RCC 7860 (cell line): ENCODE measurements around the gene NDUFS4.
"Not testable (repeated sequence)": the region's sequence is repeated elsewhere in the genome, so short reads cannot be mapped to it uniquely, and the experiment has no call there.

Experiments used
- DNase-seq: peaks from one replicate; pipeline ENCODE4 v3.0.0-alpha.2; 2015; ENCODE audit warnings: low spot score
- FAIRE-seq: peaks from 2 replicates; lab custom pipeline; 2012; peaks lifted over from hg19 to GRCh38; lab: Jason Lieb, UNC

The NDUFS4 gene

DNA sequence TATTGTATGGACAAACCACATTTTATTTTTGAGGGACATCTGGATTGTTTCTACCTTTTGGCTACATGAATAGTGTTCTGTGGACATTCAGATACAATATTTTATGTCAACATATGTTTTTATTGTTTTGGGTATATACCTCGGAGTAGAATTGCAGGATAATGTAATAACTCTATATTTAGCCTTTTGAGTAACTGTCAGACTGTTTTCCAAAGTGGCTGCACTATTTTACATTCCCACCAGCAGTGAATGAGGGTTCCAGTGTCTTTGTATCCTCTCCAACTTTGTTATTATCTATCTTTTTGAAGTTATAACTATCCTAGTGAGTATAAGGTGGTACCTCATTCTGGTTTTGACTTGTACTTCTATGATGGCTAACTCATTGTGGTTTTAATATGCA, 11.0 kb downstream of the NDUFS4 start:
- FAIRE-seq, result no peak
- no peak for DNase-seq

DNA sequence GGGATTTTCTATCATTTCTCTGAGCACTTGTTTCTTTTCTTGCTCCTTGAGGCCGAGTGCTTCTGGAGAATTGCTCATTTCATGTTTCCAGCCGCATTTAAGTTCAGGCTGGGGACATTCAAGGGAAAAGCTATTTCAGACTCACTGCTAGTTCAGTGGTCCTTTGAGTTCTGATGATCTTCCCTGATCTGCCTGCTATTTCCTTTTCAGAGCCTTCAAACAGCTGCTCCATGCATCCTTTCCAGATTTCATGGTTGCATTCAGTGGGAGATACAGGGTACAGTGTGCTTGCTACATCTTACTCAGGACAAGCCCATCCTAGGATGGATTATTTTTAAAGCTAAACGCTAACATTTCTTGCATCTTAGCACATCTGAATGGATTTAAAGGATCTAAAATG, 14.7 kb downstream of the NDUFS4 start:
- FAIRE-seq (no peak), DNase-seq (no peak)

DNA sequence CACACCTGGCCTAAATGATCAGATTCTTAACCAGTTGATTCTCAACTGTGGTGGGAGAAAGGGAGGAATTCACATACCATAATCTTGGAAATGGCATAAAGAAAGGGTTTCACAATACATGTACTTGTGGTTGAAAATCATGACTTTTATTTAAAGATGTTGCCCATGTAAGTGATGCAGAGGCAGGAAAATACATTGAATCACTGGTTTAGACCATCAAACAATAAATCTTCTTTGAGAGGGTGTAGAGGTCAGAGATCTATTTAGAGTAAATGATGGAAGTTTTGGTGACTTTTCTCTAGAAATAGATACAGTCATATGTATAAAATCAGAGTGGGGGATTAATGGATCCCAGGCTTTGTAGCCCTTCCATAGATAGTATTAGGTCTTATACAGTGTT, 15.4 kb downstream of the NDUFS4 start:
- no peak for FAIRE-seq

DNA sequence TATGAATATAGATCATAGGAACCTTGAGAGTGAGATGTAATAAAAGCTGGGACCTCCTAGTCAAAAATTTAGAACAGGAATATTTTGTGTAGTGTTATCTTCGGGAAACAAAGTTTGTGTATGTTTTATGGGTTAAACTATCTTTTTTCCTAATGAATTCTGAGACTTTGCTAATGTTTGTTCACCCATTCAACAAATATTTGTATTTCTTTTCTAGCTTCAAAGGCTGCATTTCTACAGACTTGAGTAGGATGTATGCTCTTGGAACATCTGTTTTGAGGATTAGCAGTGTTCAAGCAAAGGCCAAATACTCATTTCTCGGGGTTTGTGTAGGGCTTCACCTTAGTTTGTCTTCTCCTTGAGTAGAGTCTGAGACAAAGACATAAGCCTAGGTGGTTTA, 16.2 kb downstream of the NDUFS4 start:
- no peak for FAIRE-seq
- no peak for DNase-seq

More for the DNA sequence above, 15.4 kb downstream of the NDUFS4 start:
- DNase-seq, result no peak

DNA sequence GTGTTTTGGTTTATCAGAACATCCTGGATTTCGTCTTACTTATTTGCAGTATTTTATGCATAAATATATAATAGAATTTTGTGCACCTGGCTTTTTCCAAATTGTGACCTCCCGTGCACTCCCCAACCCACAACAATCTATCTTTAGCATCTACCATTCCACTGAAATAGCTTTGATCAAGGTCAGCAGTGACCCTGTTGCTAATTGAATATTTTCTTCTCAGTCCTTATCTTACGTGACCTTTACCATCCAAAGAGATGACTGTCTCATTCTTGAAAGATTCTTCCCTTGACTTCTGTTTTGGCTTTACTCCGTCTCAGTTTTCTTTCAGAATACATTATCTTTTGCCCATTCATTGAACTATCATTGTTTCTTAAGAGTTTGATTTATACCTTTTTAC, 18.4 kb downstream of the NDUFS4 start:
- FAIRE-seq, result no peak

DNA sequence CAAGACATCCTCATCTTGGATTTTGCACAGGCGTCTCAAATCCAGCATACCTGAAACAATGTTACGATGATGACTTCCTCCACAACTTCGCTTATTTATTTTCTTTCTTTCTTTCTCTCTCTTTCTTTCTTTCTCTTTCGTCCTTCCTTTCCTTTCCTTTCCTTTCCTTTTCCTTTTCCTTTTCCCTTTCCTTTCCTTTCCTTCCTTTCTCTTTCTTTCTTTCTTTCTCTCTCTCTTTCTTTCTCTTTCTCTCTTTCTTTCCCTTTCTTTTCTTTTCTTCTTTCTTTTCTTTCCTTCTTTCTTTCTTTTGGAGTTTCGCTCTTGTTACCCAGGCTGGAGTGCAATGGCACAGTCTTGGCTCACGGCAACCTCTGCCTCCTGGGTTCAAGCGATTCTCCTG, 20.1 kb downstream of the NDUFS4 start:
- DNase-seq (no peak), FAIRE-seq (no peak)

More for the DNA sequence above, 18.4 kb downstream of the NDUFS4 start:
- DNase-seq, result no peak

DNA sequence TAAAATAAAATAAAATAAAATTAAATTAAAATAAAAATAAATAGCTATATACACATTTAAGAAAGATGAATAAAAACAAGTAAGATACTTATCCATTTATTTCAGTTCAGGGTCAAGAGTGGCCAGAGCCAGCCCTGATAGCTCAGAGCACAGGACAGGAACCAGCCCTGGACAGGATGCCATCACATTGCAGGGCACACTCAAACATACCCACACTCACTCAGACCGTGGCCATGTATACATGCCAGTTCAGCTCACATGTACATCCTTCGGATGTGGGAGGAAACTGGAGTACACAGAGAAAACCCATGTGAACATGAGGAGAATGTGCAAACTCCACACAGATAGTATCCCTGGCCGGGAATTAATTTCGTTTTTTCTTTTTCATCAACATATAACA, 21.8 kb downstream of the NDUFS4 start:
- DNase-seq (no peak), FAIRE-seq (no peak)

DNA sequence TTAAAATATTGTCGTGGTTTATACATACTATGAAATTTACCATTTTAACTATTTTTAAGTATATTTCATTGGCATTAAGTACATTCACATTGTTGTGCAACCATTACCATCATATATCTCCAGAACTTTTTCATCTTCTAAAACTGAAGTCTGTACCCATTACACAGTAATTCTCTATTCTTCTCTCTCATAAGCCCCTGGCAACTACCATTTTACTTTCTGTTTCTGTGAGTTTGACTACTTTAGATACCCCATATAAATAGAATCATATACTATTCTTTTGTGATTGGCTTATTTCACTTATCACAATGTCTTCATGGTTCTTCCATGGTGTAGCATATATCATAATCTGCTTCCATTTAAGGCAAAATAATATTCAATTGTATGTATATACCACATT, 30.3 kb downstream of the NDUFS4 start:
- DNase-seq, result no peak
- no peak for FAIRE-seq

DNA sequence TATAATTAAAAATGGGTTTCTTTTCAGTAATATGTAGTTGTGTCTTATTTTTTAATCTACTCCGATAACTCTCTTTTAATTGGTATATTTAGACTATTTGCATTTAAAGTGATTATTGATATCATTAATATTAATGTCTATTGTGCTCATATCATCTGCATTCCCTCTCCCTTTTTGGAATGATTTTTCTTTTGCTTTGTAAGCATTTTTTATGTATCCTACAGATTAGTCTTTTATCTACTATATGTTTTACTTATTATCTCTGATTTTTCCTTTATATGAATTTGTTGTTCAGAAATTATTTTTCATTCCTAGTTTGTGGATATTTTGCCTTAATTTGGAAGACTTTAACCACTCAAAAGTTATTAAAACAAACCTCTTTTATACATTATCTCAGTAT, 34.0 kb downstream of the NDUFS4 start:
- no peak for DNase-seq
- FAIRE-seq, result no peak

DNA sequence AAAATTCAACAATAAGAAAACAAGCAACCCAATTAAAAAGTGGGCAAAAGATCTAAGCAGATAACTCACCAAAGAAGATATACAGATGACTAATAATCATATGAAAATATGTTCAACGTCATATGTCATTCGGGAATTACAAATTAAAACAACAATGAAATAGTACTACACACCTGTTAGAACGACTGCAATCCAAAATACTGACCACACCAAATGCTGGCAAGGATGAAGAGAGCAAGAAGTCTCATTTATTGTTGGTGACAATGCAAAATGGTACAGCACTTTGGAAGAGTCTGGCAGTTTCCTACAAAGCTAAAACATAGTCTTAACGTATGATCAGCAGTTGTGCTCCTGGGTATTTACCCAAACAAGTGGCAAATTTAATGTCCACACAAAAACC, 37.5 kb downstream of the NDUFS4 start:
- DNase-seq, result no peak
- no peak for FAIRE-seq

DNA sequence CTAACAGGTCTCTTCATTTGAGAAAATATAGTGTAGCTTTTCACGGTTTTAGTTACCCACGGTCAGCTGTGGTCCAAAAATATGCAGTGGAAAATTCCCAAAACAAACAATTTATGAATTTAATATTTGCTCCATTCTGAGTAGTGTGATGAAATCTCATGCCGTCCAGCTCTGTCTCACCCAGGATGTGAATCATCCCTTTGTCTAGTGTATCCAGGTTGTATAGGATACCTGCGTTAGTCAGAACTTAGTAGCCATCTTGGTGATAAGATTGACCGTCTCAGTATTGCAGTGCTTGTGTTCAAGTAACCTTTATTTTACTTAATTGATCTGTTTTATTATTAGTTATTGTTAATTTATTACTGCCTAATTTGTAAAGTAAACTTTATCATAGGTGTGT, 41.1 kb downstream of the NDUFS4 start:
- DNase-seq (no peak), FAIRE-seq (no peak)

DNA sequence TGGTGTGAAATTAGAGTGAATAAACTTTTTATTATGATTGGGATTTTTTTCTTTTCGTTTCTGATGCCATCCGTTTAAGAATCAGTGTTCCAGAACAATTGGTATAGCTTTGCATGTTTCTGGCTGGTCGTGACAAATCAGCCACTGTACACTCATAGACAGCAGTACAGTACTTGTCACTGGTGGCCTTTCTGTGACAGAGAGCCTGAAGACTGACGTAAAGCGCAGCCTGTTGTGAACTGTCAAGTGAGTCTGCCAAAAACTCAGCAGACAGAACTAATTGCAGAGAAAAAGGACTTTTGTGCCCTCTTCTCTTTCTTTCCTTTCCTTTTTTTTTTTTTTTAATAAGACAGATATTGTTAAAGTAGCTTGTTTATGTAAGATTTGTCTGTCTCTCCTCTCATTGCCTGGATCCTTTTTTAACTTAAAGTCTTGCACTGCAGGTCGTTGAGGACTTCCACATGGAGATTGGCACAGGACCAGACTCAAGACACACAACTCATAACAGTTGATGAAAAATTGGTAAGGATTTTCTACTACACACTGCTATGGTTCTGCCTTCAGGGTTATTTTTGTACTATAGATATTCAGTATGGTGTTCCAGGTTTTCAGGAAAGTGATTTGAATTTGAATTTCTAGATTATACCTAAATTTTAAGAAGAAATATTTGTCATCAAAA, 42.7 kb downstream of the NDUFS4 start:
- DNase-seq (no peak), FAIRE-seq (no peak)

DNA sequence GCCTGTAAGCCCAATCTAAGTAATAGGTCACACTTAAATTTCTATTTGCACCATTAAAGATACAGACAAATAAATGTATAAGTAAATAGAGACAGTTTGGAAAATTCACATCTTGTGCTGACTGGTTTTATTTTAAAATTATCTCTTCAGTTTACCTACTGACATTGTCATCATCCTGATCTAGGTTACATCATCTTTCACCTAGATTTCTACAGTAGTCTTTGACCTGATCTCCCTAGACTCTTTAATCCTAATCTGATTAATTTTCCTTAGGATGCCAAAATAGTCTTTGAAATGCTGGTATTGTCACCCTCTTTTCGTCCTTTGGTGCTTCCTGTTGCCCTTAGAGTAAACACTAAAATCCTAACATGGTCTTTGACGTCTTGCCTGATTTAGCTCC, 43.9 kb downstream of the NDUFS4 start:
- FAIRE-seq, result no peak
- no peak for DNase-seq

DNA sequence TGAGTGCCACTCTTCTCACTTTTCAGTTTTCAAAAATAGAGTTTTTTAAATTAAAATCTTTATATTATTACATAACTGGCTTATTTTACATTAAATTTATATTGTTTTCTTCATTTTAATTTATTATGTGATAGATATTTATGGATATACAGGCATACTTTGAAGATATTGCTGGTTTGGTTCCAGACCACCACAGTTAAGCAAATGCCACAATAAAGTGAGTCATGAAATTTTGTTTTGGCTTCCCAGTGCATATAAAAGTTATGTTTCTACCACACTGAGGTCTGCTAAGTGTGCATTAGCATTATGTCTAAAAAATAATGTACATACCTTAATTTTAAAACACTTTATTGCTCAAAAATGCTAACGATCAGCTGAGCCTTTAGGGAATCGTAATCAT, 47.4 kb downstream of the NDUFS4 start:
- no peak for DNase-seq
- FAIRE-seq, result no peak

DNA sequence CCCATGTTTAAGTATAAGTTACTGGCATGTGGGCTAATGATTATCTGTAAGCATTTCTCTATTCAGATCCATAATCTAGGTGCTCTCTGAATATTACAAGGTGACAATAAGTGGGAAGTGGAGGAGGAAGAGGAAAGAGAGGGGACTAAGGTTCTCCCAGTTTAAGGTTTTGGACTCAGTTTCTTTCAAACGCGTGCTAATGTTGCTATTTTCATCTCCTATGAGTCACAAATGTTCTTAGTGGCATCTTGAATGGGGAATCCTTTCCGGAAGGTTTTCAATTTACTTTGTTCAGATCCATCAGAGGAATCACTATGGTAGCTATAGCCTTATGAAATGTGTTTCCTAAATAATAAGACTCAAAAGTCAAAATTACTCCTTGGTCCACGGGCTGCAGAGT, 48.5 kb downstream of the NDUFS4 start:
- FAIRE-seq, DNase-seq: not testable (repeated sequence)

DNA sequence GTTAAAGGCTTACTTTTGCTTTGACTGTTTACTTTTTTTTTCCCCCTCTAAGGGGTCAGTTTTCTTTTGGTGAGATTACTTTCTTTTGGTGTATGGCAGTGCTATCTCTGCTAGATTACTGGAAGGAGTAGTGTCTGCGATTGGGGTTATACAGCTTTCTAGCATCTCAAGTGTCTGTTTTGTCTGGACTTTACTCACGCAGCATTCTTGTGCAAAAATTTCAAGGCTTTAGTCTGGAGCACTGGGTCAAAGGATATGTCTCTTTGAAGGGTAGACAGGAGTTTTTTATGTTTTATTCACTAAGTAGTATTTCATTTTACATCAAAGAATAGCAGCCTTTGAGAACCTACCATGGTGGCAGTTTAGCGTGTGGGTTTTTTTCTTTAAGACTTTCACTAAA, 52.6 kb downstream of the NDUFS4 start:
- DNase-seq (no peak), FAIRE-seq (no peak)

DNA sequence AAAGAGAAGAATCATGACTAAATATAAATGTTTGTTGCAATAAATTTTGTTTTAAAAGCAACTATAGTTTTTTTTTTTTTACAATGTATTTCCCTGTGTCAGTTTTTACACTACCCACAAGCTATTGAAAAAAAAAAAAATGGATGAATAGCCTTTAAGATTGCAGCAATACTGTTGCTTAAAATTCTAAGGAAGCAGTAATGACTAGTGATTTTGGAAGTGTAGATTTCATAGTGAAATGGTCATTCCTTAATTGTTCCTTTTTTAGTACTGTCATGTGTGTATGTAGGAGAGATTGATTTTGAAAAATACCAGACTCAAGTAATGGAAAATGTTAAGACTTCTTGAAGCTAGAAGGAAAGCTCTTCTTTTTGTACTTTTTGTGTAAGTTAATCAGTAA, 53.1 kb downstream of the NDUFS4 start:
- no peak for FAIRE-seq
- no peak for DNase-seq

DNA sequence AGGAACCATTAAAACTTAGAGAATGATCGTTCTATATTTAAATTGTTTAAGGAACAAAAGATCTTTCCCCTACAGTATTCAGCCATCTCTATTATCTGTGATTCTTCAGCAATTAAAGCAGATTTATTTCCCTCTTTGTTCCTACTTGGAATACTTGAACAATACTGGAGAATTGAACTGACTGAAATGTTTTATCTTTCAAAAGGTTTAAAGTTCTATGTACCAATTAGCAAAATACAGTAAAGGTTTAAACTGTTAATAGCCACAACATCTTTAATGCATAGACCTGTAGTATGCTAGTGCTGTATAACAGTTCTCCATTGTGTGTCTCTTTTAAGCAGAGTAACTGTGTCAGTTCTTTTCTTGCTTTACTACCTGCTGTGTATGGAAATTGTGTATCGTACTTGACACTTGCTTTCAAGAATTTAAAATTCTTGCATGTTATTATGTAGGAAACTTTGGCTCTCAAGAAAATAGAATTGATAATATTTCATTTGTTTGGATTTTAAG, 54.0 kb downstream of the NDUFS4 start:
- DNase-seq (no peak), FAIRE-seq (no peak)

DNA sequence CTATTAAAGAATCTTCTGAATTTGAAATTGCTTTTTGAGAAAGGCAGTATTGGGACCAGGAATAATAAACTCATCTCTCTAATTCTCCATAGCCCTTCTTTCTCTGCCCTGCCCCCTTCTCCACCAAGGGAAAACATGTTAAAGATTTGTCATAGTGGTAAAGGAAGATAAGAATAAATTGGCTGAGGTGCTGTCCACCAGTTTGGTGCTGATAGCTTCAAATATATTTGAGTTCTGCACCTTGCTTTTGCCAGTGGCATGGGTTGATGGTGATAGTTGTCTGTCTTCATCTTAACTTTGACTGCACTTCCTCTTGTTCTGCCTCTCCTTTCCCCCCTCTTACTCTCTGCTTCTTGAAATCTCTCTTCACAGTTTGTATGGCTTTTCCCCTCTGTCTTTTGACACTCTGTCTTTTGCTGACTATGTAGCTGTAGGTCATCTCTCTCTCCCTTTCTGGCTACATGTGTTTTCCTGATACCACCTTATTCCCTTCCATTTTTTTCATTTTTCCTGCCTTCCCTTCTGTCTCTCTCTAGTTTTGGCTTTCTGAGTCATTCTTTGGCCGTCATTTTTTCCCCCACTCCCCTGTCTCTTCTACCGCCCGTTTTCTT, 56.6 kb downstream of the NDUFS4 start:
- DNase-seq, result no peak
- FAIRE-seq, result no peak

DNA sequence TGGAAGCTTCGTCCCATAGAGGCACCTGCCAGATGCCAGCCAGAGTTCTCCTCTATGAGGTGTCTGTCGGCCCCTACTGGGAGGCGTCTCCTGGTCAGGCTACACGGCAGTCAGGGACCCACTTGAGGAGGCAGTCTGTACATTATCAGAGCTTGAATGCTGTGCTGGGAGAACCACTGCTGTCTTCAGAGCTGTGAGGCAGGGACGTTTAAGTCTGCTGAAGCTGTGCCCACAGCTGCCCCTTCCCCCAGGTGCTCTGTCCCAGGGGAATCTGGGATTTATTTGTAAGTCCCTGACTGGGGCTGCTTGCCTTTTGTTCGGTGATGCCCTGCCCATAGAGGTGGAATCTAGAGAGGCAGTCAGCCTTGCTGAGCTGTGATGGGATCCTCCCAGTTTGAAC, 70.8 kb downstream of the NDUFS4 start:
- FAIRE-seq, result no peak
- no peak for DNase-seq

DNA sequence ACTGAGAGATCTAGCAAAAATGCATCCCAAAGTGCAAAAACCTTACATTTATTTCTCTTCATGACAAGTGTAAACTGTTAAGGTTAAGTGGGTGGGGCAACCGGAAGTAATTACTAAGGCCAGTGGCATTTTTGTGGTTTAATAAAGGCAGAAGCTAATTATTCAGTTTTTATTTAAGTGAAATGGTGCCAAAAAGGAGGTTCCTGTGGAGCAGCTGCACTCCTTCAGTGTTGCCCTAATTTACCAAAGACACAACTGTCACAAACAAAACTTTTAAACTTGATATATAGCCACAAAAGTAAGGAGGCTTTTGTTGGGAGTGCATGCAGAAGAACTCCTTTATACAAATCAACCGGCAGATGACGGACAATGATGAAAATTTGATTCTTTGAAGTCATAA, 81.6 kb downstream of the NDUFS4 start:
- DNase-seq, result no peak
- FAIRE-seq, result no peak

DNA sequence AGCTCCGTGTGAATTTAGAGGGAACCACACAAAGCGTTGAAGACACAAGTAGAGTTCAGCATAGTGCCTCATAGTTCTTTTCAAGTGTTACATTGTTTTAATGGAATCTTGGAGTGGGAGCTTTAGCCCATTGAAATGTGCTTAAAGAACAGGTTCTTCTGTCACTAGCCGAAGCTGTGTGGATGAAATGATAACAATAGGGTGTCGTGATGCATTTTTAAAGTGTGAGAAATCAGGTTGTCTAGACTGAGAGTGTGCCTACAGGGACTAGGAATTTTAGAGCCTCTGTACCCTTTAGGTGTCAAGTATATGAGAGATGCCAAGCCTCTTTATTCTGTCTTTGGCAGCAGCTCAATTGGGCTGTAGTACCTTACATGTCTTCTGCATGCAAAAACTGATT, 83.0 kb downstream of the NDUFS4 start:
- FAIRE-seq, result no peak

DNA sequence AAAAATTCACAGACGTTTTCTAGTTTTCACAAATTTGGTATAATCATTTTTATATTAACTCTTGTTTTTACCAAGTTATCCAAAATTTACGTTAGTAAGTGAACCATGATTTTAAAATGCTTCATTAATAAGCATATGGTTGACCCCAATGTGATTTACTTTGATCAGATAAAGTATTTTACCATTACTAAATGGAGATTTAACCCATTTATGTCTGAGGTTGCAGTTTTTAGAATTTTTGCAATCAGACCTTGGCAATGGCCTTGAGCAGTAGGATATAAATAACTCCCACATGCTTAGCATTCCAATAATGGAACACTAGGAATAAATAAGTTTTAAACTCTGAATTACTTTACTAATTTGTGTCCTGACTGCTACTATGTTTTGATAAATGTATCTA, 84.6 kb downstream of the NDUFS4 start:
- no peak for FAIRE-seq
- no peak for DNase-seq

More for the DNA sequence above, 83.0 kb downstream of the NDUFS4 start:
- no peak for DNase-seq
